HG02759 (cell line): ENCODE data around the gene PCDHA10.
"Not testable (repeated sequence)": the region's sequence is repeated elsewhere in the genome, so short reads cannot be mapped to it uniquely, and the experiment has no call there.

Experiments used
- ATAC-seq: cut with Tn5 transposase; IDR thresholded peaks from one replicate; pipeline ENCODE4 v1.9.1; 2021; ENCODE audit warnings: mild to moderate bottlenecking, moderate library complexity; ENCODE audit not compliant: unreplicated experiment

The PCDHA10 gene

DNA sequence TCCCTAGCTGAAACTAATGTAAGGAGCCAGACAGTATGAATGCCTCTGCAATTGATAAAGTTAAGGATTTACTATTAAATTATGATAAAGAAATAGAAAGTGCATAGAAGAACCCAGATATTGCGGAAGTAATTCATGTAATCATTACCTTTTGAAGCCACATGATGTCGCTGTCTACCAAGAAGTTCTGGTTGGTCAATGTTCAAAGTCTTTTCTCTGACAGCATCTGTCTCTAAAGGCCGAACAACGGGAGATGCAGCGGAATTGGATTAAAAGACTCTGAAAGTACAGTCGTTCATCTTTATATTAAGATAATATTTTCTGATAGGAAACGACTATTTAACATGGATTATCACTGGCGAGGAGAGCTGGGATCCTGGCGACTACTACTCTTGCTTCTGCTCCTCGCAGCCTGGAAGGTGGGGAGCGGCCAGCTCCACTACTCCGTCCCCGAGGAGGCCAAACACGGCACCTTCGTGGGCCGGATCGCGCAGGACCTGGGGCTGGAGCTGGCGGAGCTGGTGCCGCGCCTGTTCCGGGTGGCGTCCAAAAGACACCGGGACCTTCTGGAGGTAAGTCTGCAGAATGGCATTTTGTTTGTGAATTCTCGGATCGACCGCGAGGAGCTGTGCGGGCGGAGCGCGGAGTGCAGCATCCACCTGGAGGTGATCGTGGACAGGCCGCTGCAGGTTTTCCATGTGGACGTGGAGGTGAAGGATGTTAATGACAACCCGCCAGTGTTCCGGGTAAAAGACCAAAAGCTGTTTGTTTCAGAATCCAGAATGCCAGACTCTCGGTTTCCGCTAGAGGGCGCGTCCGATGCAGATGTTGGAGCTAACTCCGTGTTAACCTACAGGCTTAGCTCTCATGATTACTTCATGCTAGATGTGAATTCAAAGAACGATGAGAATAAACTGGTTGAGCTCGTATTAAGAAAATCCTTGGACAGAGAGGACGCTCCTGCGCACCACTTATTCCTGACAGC lies 14.4 kb upstream of the PCDHA10 start, which contains the start of gene PCDHA8:
PCDHA8 (plus strand) TSS at position 210 of the 985 bp plus-strand sequence; CDS start at position 345, 135 bp downstream.
- ATAC-seq: no peak

DNA sequence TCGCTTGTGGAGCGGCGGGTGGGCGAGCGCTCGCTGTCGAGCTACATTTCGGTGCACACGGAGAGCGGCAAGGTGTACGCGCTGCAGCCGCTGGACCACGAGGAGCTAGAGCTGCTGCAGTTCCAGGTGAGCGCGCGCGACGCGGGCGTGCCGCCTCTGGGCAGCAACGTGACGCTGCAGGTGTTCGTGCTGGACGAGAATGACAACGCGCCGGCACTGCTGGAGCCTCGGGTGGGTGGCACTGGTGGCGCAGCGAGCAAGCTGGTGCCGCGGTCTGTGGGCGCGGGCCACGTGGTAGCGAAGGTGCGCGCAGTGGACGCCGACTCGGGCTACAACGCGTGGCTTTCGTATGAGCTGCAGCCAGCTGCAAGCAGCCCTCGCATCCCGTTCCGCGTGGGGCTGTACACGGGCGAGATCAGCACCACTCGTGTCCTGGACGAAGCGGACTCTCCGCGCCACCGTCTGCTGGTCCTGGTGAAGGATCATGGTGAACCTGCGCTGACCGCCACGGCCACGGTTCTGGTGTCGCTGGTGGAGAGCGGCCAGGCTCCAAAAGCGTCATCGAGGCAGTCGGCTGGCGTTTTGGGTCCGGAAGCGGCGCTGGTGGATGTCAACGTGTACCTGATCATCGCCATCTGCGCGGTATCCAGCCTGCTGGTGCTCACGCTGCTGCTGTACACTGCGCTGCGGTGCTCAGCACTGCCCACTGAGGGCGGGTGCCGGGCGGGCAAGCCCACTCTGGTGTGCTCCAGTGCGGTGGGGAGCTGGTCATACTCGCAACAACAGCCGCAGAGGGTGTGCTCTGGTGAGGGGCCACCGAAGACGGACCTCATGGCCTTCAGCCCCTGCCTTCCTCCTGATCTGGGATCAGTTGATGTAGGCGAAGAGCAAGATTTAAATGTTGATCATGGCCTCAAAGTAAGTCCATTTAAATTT lies 12.6 kb upstream of the PCDHA10 start:
- no peak for ATAC-seq

GRCh38 chr5:140848139-140849102 lies 7.3 kb upstream of the PCDHA10 start, which contains the start of gene PCDHA9:
TSS of gene PCDHA9 (plus strand) at chr5:140848382. CDS start at chr5:140848496, 114 bp downstream.
- not testable (repeated sequence) for ATAC-seq

DNA sequence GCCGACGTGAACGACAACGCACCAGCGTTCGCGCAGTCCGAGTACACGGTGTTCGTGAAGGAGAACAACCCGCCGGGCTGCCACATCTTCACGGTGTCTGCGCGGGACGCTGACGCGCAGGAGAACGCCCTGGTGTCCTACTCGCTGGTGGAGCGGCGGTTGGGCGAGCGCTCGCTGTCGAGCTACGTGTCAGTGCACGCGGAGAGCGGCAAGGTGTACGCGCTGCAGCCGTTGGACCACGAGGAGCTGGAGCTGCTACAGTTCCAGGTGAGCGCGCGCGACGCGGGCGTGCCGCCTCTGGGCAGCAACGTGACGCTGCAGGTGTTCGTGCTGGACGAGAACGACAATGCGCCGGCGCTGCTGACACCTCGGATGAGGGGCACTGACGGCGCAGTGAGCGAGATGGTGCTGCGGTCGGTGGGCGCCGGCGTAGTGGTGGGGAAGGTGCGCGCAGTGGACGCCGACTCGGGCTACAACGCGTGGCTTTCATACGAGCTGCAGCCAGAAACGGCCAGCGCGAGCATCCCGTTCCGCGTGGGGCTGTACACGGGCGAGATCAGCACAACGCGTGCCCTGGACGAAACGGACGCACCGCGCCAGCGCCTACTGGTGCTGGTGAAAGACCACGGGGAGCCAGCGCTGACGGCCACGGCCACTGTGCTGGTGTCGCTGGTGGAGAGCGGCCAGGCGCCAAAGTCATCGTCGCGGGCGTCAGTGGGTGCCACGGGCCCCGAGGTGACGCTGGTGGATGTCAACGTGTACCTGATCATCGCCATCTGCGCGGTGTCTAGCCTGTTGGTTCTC lies 5.7 kb upstream of the PCDHA10 start:
- not testable (repeated sequence) for ATAC-seq

GRCh38 chr5:140857177-140857986 lies 1.7 kb downstream of the PCDHA10 start:
- no peak for ATAC-seq

DNA sequence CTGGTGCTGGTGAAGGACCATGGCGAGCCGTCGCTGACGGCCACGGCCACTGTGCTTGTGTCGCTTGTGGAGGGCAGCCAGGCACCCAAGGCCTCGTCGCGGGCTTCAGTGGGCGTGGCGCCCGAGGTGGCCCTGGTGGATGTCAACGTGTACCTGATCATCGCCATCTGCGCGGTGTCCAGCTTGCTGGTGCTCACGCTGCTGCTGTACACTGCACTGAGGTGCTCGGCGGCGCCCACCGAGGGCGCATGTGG lies 2.2 kb downstream of the PCDHA10 start:
- ATAC-seq: no peak

DNA sequence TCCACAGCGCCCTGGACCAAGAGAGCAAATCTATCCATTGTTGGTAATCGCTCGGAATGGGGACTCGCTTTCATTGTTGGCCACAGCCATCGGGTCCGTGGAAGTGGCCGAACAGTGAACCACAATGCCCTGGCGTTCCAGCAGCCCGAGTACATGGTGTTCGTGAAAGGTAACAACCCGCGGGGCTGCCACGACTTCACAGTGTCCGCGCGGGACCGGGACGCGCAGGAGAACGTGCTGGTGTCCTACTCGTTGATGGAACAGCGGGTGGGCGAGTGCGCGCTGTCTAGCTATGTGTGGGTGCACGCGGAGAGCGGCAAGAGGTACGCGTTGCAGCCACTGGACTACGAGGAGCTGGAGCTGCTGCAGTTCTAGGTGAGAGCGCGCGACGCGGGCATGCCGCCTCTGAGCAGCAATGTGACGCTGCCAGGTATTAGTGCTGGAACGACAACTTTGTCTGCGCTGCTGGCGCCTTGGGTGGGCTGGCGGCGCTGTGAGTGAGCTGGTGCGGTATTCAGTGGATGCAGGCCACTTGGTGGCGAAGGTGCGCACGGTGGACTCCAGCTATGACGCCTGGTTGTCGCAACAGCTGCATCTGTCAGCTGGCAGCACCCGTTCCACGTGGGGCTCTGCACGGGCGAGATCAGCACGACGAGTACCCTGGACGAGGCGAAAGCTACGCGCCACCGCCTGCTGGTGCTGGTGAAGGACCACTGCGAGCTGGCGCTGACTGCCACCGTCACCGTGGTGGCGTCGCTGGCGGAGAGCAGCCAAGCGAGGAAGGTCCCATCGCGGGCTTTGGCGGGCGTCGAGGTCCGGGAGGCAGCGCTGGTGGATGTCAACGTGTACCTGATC lies 7.0 kb downstream of the PCDHA10 start:
- ATAC-seq: no peak

GRCh38 chr5:140868721-140869554 lies 13.2 kb downstream of the PCDHA10 start, which contains the start of gene PCDHA11:
TSS of gene PCDHA11 (plus strand) at chr5:140868957. CDS start at chr5:140869104, 147 bp downstream.
- ATAC-seq: no peak

DNA sequence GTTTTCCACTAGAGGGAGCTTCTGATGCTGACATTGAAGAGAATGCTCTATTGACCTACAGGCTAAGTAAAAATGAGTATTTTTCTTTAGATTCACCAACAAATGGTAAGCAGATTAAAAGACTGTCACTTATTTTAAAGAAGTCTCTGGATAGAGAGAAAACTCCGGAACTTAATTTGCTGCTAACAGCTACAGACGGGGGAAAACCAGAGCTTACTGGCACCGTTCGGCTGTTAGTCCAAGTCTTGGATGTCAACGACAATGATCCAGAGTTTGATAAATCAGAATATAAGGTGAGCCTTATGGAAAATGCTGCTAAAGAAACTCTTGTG lies 13.8 kb downstream of the PCDHA10 start:
- no peak for ATAC-seq

DNA sequence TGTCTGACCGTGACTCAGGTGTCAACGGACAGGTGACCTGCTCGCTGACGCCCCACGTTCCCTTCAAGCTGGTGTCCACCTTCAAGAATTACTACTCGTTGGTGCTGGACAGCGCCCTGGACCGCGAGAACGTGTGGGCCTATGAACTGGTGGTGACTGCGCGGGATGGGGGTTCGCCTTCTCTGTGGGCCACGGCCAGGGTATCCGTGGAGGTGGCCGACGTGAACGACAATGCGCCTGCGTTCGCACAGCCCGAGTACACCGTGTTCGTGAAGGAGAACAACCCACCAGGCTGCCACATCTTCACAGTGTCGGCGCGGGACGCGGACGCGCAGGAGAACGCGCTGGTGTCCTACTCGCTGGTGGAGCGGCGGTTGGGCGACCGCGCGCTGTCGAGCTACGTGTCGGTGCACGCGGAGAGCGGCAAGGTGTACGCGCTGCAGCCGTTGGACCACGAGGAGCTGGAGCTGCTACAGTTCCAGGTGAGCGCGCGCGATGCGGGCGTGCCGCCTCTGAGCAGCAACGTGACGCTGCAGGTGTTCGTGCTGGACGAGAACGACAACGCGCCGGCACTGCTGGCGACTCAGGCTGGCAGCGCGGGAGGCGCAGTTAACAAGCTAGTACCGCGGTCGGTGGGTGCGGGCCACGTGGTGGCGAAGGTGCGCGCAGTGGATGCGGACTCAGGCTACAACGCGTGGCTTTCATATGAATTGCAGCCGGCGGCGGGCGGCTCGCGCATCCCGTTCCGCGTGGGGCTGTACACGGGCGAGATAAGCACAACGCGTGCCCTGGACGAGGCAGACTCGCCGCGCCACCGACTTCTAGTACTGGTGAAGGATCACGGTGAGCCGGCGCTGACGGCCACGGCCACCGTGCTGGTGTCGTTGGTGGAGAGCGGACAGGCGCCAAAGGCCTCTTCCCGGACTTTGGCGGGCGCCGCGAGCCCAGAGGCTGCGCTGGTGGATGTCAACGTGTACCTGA lies 14.8 kb downstream of the PCDHA10 start:
- no peak for ATAC-seq

- ATAC-seq: no peak
Observed at GRCh38 chr5:140875085-140876065, 19.7 kb downstream of the PCDHA10 start, which contains the start of gene PCDHA12. TSS of gene PCDHA12 (plus strand) at chr5:140875308. CDS start at chr5:140875473, 165 bp downstream.

DNA sequence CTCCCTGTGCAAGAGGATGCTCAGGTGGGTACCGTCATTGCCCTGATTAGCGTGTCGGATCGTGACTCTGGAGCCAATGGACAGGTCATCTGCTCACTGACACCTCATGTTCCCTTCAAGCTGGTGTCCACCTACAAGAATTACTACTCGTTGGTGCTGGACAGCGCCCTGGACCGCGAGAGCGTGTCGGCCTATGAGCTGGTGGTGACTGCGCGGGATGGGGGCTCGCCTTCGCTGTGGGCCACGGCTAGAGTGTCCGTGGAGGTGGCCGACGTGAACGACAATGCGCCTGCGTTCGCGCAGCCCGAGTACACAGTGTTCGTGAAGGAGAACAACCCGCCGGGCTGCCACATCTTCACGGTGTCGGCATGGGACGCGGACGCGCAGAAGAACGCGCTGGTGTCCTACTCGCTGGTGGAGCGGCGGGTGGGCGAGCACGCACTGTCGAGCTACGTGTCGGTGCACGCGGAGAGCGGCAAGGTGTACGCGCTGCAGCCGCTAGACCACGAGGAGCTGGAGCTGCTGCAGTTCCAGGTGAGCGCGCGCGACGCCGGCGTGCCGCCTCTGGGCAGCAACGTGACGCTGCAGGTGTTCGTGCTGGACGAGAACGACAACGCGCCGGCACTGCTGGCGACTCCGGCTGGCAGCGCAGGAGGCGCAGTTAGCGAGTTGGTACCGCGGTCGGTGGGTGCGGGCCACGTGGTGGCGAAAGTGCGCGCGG lies 21.0 kb downstream of the PCDHA10 start:
- ATAC-seq: not testable (repeated sequence)

- no peak for ATAC-seq
Observed at GRCh38 chr5:140877262-140877581, 21.5 kb downstream of the PCDHA10 start.
